Right lung (tissue), 5 donors: Measurements from ENCODE around the gene CMIP. TPM values are rescaled to one million over a fixed set of nuclear protein-coding genes. Genes with fewer than 3 reads are reported as not detected.
"Not testable (repeated sequence)": the region's sequence is repeated elsewhere in the genome, so short reads cannot be mapped to it uniquely, and the experiment has no call there.

Source experiments
- DNase-seq, 2 donors: peaks; one replicate each; pipeline ENCODE4 v3.0.0-alpha.2; 2013
- polyA plus RNA-seq, 5 donors: library from polyadenylated mRNA; unstranded; fragments of 120-200 nt; gene quantifications; one replicate each; pipeline versions ENCODE4 v1.2.1 to v1.2.3, GENCODE V29; 2013; ENCODE audit warnings: inconsistent platforms in 1 of 5, low replicate concordance in 1 of 5; ENCODE audit not compliant: insufficient read length in 5 of 5, insufficient read depth in 1 of 5

Gene CMIP
- polyA plus RNA-seq, 5 donors, result 29.2 to 41.6 (median 35.1) TPM

DNA sequence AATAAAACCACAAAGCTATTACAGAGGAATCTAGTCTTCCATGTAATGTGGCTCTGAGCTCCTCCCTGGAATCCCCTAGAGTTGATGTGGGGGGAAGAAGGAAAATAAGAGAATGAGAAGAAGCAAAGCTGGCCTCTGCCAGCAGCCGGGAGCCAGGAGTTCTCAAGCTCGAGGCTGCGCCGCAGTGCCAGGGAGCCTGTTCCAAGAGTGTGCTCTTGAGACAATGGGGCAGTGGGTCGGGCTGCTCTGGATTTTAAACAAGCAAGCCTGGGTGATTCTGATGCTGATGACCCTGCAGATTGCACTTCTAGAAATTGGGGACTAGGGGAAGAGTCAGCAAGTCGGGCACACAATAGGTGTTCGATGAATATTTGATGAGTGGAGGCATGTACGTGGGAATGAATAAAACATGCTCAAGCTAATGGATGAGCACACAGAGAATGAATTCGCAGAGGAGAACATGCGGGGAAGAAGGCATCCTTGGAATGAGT lies 119.9 kb downstream of the CMIP start:
- no peak for DNase-seq

DNA sequence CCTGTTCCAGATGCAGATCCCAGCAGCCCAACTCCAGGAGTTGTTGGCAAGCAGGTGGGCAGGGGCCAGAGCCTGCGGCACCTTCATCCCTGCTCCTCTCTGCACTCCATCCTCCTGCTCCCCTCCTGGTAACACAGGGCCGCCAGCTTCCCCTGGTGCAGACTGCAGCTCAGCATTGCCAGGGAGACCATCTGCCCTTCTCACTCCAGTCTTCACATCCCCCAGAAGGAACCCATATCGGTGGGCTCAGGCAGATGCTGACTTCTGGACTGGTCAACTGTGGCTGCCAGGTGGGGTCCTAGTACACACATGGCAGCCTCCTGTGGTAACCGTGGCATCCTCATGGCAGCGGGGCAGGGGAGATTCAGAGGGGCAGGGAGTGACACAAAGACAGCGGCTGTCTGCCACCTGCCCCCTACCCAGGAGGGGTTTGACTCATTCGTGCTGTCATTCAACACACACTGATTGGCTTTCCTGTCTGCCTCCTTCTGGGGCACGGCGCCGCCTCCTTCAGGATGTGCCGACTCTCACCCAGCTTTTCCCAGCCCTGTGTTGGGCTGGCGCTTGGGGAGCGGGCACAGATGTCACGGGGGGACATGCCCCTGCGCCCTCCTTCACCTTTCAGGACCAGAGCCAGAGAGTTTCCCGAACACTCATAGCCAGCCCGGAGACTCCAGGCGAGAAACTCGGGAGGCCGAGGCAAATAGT lies 120.9 kb downstream of the CMIP start:
- no peak for DNase-seq

DNA sequence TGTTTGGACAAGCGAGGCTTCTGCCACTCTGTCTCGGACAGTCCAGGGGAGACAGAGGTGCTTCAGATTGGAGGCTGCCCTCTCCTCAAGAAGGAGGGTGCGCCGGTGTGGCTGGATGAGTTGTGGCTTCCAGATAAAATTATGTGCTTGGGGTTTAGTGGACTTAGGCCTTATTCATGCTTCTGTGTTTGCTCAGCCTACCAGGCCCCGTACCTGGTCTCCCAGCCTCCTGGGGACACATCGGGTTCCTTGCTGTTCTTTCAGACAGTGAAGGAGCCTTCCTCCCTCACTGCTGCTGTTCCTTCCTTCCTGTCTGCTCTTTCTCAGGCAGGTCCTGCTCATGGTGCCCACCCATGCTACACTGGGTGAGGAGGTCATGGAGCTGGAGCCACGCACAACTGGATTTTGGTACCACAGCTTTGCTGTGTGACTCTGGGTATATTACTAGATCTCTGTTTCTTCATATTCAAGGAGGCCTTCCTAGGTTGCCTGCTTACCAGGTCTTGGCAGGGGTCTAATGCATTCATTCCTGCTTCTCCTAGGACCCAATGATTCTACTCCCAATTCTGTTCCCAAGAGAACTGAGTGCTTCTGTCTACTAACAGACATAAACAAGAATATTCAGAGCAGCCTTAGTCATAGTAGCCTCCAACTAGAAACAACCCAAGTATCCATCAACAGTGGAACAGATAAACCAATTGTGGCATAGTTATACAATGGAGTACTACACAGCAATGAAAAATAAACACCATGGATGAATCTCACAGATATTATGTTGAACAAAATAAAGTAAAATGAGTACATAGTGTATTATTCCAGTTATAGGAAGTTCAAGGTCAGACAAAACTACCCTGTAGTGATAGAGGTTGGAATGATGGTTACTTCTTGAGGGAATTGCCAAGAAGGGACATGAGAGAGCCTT lies 121.7 kb downstream of the CMIP start:
- no peak for DNase-seq

DNA sequence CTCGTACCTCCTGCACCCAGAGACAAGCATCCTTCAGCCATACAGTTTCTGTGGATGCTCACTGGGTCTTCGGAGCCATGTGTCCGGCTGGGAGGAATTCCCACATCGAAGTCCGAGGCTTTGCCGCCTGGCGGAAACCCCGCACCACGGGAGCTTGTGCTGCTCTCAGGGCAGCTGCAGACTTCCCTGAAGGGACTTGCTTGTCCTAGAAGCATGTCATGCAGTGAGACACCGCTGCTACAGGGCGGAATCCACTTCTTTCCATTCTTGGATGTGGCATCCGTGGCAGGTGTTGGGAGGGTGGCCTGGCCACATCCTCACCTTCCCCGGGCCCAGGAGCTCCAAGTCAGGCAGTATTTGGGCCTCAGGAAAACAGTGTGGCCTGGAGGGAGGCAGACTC lies 122.5 kb downstream of the CMIP start:
- no peak for DNase-seq

DNA sequence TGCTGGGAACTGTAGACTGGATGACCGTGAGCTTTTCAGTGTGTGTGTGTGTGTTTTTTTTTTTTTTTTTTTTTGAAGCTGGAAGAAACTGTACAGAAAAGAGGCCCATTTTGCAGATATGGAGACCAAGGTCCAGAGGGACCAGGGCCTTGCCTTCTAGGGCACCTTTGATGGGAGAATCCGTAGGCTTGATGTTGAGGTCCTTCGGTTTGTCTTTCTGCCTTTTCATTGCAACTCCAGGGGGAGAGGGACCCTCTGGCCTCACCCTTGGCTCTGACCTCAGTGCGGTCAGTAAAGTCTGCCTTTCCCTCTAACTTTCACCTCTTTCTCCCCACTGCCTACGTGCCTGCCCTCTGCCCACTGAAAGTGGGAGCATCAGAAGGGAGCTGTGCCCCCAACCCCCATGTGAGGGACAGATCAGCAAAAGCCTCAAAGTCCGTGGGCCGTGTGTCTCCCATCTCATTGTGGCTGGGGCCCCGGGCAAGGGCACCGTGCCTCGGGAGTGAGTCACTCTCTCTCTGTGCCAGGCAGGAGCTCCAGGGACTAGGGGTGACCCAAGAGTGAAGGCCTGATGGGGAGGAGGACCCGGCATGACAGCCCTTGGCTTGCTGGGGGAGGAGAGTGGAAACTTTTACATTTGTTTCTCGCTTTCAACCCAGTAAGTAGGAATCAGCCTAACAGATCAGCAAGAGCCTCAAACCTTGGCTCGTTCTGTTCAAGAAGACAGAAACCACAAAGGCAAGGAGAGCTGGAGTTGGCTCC lies 123.6 kb downstream of the CMIP start:
- no peak for DNase-seq

DNA sequence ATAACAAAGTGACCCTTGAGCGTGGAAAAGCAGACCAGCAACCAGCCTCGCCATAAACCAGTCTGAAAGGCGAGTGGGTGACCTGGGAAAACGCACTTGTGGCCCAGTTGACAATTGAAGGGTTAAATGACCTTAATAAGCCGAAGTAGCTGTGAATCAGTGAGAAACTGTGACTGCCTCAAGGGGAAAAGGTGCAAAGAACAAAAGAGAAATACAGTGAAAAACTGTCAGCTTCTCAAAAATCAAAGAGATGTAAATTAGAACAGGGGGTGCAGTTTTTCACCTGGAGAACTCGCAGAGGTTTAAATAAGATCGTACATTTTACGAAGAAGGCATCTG lies 124.1 kb downstream of the CMIP start:
- DNase-seq, result no peak

DNA sequence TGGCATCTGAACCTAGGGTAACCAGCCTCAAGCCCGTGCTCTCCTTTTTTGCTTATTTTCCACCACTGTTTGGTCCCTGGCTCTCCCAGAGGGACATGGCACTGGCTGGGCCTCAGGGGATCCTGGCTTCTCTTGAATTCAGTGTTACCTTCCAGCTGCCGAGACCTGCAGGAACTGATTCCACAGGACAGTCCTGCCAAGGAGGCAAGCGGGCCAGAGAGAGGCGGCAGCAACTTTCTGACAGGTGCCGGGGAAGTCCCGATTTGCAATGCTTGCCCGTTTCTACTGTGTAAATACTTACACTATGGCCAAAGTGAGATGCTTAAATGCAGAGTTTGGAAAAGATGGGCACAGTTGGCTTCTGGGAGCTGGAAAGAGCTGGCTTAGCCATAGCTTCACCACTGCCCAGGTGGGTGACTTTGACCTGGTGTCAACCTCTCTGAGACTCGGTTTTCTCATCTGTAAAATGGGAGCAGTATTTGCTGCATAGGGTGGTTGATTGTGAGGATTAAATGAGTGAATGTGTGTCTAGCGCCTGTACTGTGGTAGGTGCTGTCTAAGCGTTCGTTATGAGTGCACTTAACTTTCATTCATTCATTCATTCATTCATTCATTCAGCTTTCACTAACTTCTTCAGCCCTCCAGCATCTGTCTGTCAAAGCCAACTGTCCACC lies 124.9 kb downstream of the CMIP start:
- DNase-seq, result no peak

DNA sequence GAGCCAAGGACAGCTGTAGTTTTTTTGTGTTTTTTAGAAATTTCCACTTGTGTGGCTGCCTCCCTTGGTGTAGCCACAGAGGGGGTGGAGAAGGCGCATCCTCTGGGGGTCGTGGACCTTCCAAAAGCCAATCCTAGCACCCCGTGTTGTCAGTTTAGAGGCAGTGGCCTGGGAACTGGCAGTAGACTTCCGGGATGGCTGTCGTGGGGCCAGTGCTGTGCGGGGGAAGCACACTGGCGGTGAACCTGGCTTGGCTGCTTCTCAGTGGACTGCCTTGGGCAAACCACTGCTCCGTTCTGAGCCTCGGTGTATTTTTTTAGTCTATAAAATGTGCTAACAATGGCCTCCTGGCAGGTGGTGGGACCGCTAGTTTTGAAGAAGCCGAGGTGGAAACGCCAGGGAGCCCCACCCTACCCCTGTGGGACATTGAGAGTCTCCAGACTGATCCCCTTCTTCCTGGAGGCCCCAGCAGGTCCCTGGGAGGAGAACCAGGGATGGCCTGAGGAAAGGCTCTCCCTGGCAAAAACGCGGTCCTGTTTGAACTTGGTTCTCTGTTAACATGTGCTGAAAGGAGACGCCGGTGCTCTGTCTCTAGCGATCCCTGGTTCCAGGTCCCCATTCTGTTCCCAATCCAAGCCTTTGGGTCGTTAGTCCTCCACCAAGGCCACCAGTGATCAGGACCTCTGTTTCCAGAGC lies 125.7 kb downstream of the CMIP start:
- DNase-seq, result no peak

DNA sequence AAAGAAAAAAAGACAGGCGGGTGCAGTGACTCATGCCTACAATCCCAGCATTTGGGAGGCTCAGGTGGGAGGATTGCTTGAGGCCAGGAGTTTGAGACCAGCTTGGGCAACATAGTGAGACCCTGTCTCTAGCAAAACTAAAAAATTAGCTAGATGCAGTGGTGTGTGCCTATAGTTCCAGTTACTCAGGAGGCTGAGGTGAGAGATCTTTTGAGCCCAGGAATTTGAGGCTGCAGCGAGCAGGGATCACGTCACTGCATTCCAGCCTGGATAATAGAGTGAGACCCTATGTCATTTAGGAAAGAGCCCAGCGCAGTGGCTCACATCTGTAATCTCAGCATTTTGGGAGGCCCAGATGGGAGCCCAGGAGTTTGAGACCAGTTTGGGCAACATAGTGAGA lies 126.6 kb downstream of the CMIP start:
- DNase-seq, result no peak

DNA sequence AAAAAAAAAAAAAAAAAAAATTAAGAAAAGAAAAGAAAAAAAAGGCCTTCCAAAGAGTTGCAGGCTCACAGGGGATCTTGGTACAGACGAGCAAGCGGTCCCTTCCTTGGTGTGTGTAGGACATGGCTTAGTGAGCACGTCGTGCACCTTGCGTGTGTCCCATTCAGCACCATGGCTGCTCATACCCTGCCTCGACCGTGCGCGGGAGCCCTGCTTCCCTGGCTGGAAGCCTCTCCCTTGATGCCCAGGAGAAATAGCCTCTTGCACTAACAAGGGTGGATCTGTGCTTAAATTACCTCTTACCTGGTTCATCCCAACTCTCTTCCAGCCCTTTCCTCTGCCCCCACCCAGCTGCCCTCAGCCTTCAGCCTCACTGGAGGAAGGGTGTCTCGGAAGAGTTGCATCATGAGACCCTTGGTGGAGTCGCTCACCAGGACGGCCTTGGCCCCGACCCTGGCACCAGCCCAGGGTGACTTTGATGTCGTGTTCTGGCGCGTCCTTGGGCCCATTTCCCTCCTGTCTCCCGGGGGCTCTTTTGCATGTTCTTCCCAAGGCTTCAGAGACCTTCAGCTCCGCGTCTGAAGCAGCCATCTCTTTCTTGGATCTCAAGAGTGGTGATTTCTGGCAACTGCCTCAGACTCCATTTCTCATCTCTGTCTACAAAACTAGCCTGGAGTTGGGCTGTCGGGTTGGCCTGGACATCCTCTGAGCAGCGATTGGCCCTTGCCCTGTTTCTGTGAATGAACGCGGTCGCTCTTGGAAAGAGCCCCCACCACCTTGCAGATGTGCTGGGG lies 127.2 kb downstream of the CMIP start:
- DNase-seq, result peak in 1 of 2 donors; percentile 27

DNA sequence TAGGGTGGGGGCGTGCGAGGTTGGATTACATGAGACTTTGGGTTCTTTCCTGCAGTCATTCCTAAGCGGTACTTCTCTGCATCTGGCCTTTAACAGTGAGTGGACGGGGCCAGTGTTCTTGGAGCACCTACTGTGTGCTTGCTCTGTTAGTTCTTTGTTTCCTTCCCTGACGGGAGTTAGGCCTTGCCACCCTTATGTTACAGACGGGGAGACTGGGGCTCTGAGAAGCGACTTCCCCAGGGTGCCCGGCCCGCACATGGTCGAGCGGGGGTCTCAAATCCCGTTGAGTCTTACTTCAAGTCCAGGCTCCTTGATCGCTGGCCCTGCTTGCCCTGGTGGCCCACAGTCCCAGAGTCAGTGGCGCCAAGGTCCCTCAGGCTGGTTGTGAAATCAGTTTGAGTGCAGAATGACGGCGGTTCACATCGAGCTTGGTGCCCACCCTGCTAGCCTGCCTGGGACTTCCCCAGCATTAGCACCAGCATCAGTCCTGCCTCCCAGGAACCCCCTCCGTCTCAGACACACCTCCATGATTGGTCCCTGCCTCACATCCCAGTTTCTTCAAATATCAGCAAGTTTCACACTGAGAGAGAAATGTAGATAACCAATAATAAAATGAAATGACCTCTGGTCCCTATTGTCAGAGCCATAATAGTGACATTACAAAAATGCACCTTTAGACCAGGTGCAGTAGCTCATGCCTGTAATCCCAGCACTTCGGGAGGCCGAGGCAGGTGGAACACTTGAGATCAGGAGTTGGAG lies 128.0 kb downstream of the CMIP start:
- DNase-seq, result no peak

DNA sequence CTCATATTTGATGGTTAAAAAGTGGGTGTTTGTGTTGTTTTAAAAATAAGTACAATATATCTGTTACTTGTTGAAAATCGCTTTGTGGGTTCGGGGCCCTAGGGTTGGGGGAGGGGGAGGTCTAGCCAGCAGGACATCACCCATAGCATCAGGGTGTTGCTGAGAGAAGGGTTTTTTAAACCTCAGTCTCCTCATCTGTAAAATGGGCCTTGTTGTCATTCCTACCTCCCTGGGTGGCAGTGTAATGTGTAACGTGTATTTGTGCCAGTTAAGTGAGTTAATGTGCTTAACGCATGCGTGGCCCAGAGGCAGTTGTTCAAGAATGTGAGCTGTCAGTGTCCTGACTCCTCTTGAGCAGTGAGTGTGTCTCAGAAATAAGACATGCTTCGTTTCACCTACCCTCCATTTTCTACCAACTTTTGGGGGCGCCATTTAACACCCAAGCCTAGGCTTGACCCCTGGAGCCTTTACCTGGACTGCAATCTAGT lies 129.0 kb downstream of the CMIP start:
- DNase-seq, result no peak

DNA sequence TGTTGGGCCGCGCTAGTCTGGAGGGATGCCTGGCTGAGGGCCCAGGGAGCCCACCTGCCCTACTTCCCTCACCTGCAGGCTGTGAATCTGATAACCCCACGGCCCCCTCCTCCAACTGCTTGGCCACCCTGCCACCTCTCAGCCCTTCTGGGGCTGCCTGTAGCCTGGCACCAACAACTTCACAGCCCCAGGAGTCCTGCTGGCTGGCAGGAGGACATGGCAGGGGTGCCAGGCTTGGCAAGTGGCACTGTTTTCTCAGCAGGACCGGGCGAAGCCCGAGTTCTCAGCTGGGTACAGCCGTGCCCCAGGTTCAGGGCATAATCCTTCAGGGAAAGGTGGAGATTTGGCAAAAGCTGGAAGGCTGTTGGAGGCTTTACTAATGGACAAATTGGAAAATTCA lies 129.6 kb downstream of the CMIP start:
- DNase-seq, result no peak

DNA sequence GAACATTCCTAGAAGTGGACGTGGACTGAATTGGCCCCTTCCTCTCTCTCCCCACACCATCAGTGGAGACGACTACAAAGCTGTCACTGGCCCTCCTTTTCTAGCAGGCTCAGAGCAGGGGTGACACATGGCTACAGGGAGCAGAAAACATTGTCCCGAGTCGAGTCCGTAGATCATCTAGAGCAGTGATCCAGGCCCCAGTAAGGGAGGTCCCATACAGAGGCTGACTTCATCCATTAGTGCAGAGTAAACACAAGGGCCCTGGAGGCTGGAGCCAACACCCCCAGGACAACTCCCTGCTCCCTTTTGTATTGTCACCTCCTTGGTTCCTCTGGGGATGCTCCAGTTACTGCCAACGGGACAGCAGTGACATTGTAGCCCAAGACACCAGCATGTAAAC lies 130.7 kb downstream of the CMIP start:
- DNase-seq, result no peak

DNA sequence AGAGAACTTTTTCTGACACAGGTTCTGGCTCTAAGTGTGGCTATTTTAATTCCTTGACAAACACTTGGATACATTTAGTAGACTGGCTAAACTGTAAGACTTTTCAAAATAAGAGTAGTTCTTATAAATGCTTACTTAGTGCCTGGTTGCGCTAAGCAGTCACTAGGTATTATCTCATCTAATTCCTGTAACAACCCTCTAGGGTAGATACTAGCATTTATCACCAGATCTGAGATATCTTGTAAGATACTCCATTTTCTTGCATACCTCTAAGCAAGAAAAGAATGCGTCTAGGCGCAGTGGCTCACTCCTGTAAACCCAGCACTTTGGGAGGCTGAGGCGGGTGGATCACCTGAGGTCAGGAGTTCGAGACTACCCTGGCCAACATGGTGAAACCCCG lies 131.2 kb downstream of the CMIP start:
- no peak for DNase-seq

DNA sequence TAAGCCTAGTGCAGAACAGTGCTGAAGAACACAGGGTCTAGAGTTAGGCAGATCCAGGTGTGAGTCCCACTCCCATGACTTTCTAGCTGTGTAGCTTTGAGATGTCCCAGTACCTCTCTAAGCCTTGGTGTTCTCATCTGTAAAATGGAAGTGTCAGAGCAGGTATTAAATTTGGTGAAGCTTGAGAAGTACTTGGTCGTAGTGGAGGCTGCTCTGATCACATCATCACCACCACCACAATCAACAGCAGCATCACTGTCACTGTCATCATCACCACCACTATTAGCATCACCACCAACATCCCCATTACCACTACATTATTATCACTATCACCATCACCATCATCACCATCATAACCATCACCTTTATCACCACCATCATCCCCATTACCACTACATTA lies 132.1 kb downstream of the CMIP start:
- DNase-seq, result no peak

DNA sequence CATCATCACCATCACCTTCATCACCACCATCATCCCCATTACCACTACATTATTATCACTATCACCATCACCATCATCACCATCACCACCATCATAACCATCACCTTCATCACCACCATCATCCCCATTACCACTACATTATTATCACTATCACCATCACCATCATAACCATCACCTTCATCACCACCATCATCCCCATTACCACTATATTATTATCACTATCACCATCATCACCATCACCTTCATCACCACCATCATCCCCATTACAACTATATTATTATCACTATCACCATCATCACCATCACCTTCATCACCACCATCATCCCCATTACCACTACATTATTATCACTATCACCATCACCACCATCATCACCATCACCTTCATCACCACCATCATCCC lies 132.7 kb downstream of the CMIP start:
- DNase-seq, result not testable (repeated sequence)

DNA sequence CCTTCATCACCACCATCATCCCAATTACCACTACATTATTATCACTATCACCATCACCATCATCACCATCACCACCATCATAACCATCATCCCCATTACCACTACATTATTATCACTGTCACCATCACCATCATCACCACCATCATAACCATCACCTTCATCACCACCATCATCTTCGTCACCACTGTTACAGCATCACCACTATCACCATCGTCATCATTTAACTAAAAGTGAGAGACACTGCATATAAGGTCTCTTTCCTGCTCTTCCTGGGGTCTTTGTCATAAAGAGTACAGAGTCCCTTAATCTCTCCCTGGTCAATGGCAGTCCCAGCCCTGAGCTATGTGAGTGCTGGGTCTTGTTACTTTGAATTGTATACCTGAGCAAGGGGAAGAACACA lies 133.5 kb downstream of the CMIP start:
- DNase-seq, result no peak

DNA sequence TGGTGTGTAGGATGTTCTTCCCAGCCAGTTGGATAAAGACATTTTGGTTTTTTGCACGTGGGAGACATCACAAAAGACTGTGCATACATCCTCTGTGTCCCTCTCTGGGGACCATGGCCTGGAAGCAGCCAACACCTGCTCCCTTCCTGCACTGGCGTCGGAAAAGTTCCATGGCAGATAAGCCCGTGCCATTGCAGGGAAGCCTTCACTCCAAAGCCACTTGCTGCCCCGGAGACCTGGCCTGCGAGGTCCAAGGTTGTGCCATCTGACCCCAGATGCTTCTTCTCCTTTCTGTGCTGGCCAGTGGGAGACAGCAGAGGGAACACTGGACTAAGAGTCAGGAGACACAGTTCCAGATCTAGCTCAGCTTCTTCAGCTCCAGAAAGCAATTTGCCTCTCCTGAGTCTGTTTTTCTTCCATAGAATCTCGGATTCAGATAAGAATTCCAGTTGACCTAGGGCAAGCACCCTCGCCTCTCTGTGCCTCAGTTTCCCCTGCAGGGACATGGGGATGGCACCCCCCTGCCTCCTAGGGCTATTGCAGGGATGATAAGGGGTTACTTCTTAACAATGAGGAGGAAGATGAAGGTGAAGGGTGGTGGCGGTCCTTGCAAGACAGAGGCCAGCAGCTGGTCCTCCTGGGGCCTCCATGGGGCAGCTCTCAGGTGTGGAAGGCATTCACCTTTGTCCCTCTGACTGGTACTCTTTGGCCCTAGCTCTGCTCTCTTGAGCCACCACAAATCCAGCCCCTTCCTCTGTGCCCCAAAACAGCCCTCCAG lies 134.2 kb downstream of the CMIP start:
- DNase-seq, result no peak
